KOPT-K1 (cell line): ENCODE results near the gene MID1.
"Not testable (repeated sequence)": the region's sequence is repeated elsewhere in the genome, so short reads cannot be mapped to it uniquely, and the experiment has no call there.

Source experiments
- H3K27ac ChIP-seq: fragments of 200-600 bp; sonication (generic); 2 replicates; pipeline ENCODE4 v1.5.1; 2016; ENCODE audit warnings: antibody characterized with exemption, mild to moderate bottlenecking, low read depth, low read length; ENCODE audit not compliant: poor library complexity, severe bottlenecking
- H3K36me3 ChIP-seq: fragments of 200-600 bp; sonication (generic); 2 replicates; pipeline ENCODE4 v1.5.1; 2017; ENCODE audit warnings: antibody characterized with exemption, mild to moderate bottlenecking, low read length, moderate library complexity; ENCODE audit not compliant: insufficient read depth
- H3K9me3 ChIP-seq: fragments of 200-600 bp; sonication (generic); 2 replicates; pipeline ENCODE4 v1.5.1; 2017; ENCODE audit warnings: antibody characterized with exemption, low read length, mild to moderate bottlenecking; ENCODE audit not compliant: insufficient read depth, poor library complexity, severe bottlenecking

Gene MID1

DNA sequence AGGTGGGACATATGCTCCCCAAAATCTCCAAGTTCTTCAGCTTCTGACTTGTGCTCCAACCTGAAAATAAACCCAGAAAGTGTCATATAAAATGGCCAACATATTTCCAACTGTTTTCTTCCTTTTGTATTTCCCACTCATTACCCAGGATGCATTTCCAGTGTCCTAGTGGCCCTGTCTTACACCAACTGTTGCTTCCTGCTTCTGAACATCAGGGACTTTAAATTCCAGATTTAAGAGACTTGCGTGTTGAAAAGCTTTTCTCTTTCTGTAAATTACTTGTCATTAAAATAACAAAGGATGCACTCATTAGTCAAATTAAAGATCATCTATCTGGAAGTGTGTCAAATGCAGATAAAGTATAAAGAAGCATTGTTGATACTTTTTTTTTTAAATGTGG is 19.9 kb downstream of the MID1 start:
- no peak overlapping the region for H3K27ac ChIP-seq
- no peaks in the 10 kb centered on the region for H3K36me3 ChIP-seq
- no peaks in the 10 kb centered on the region for H3K9me3 ChIP-seq

GRCh38 chrX:10598540-10598939 is 21.8 kb downstream of the MID1 start:
- no peaks in the 10 kb centered on the region for H3K36me3 ChIP-seq
- H3K9me3 ChIP-seq, result no peaks in the 10 kb centered on the region
- H3K27ac ChIP-seq, result no peak overlapping the region

DNA sequence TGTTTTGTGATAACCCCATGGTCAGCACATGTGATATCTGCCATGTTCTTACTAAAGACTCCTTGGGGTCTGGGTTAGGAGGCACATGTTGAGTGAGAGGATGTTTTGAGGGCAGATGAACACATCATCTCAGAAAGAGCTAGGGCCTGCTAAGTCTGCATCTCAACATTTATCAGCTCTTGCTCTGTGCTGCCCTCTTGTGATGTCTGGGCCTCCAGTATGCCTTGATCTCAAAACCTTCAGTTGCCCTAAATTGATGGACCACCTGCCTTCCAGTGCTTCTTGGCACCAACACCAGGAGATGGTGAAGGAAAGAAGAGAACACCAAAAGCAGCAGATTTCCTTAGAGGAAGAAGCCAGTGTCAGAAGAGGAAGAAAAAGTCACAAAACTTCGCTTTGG is 22.5 kb downstream of the MID1 start:
- no peak overlapping the region for H3K27ac ChIP-seq
- H3K9me3 ChIP-seq, result no peaks in the 10 kb centered on the region
- no peaks in the 10 kb centered on the region for H3K36me3 ChIP-seq

GRCh38 chrX:10591363-10592335 is 28.7 kb downstream of the MID1 start:
- no peaks in the 10 kb centered on the region for H3K9me3 ChIP-seq
- no peak overlapping the region for H3K27ac ChIP-seq
- no peaks in the 10 kb centered on the region for H3K36me3 ChIP-seq

DNA sequence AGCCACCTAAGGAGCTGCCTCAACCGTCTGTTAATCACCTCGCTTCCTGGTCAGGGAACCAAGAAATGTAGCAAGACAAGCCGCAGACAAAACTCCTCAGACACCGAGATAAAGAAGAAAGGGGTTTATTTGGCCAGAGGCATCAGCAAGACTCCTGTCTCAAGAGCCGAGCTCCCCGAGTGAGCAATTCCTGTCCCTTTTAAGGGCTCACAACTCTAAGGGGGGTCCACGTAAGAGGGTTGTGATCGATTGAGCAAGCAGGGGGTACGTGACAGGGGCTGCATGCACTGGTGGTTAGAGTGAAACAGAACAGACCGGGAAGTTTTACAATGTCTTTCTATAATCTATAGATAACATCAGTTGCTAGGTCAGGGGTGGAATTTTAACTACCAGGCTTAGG is 30.6 kb downstream of the MID1 start:
- H3K27ac ChIP-seq, H3K36me3 ChIP-seq, H3K9me3 ChIP-seq: not testable (repeated sequence)

GRCh38 chrX:10589098-10589497 is 31.3 kb downstream of the MID1 start:
- H3K9me3 ChIP-seq, result no peaks in the 10 kb centered on the region
- H3K27ac ChIP-seq, result no peak overlapping the region

DNA sequence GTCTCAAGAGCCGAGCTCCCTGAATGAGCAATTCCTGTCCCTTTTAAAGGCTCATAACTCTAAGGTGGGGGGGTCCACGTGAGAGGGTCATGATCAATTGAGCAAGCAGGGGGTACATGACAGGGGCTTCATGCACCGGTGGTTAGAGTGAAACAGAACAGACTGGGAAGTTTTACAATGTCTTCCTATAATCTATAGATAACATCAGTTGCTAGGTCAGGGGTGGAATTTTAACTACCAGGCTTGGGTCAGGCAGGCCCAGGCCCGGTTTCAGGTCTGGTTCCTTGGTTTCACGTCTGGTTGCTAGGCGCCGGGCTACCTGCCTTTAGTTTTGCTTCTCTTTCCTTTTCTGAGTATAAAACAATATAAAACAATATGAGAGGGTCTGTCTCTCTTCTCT is 35.5 kb downstream of the MID1 start:
- not testable (repeated sequence) for H3K27ac ChIP-seq, H3K36me3 ChIP-seq, H3K9me3 ChIP-seq

More at GRCh38 chrX:10589098-10589497, 31.3 kb downstream of the MID1 start:
- H3K36me3 ChIP-seq, result no peaks in the 10 kb centered on the region

- H3K9me3 ChIP-seq, result no peaks in the 10 kb centered on the region
- H3K27ac ChIP-seq, result no peak overlapping the region
These were observed 37.4 kb downstream of the MID1 start for GRCh38 chrX:10582945-10583344.

DNA sequence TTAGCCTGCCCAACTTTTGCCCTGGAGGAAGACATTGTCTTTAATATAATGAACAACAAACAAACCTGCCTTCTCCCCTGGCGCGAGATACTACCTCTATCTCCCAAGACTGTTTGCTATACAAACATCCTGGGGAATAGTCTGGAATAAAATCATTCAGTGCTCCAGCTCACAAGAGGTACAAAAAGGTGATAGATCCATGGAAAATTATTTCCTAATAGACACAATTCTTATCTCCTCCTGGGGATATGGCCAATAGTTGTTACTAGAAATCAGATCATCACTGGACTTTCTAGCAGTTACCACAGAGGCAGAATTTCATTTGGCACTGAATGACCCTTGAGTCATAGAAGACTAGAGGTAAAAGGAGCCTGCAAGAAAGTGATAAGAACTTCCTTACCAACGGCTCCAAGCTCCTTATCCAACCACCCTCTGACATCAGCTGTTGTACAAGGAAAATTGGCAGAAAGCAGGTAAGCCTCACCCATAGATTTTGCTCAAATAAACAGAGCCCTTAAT is 38.1 kb downstream of the MID1 start:
- Histone ChIP-seq H3K9me3 (no peaks in the 10 kb centered on the region), H3K36me3 (no peaks in the 10 kb centered on the region), H3K27ac (no peak overlapping the region)

More at GRCh38 chrX:10582945-10583344, 37.4 kb downstream of the MID1 start:
- no peaks in the 10 kb centered on the region for H3K36me3 ChIP-seq

GRCh38 chrX:10579112-10580011 is 41.0 kb downstream of the MID1 start:
- Histone ChIP-seq H3K36me3 (no peaks in the 10 kb centered on the region), H3K27ac (no peak overlapping the region), H3K9me3 (no peaks in the 10 kb centered on the region)

GRCh38 chrX:10578527-10578926 is 41.9 kb downstream of the MID1 start:
- Histone ChIP-seq H3K36me3 (no peaks in the 10 kb centered on the region), H3K27ac (no peak overlapping the region), H3K9me3 (no peaks in the 10 kb centered on the region)

- no peaks in the 10 kb centered on the region for H3K36me3 ChIP-seq
- no peak overlapping the region for H3K27ac ChIP-seq
- no peaks in the 10 kb centered on the region for H3K9me3 ChIP-seq
These were observed 42.5 kb downstream of the MID1 start for GRCh38 chrX:10577853-10578252.

DNA sequence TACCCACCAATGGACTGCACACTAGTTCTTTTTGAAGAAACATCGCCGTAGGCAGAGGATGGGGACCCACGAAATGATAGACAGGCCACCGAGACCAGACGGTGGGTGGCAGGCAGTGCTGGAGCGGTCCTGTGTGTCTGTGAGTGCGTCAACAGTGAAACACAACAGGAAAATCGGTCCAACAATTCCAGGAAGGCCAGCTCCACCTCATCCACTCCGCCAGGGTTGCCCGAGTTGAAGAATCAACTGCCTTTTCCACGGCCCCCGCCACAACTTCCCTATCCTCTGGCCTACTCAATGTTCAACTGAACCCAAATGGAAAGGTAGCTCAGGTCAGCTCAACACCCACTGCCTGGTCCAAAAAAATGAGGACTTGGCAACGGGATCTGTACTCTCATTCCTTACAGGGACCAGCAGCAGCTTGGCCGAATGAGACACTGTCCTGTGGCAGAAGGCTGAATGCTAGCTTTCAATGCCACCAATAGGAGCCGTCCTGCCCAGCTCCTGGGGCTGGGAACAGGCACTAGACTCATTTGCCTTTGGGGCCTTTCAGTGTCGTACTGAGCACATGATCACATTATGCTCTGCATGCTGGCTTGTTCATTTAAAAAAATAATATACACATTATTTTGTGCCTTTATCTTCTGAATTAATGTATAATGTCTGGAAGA is 43.5 kb downstream of the MID1 start:
- no peak overlapping the region for H3K27ac ChIP-seq
- no peaks in the 10 kb centered on the region for H3K9me3 ChIP-seq
- no peaks in the 10 kb centered on the region for H3K36me3 ChIP-seq

DNA sequence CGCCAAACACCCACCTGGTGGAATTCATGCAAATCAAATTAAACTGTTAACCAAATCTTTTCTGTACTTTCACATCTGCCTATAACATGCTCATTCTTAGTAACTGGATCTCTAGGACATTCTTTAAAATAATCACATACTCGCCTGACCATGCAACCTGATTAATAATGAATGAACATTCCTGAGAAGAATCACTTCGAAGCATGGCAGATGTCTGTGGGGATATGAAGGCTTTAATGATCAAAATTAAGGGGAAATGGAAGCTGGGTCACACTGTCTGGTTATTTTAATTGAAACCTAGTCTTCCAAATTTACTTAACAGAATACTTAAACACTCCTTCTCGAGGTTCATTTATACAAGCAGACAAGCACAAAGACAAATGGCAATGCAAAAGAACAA is 44.2 kb downstream of the MID1 start:
- H3K27ac ChIP-seq, result no peak overlapping the region
- no peaks in the 10 kb centered on the region for H3K9me3 ChIP-seq
- no peaks in the 10 kb centered on the region for H3K36me3 ChIP-seq

DNA sequence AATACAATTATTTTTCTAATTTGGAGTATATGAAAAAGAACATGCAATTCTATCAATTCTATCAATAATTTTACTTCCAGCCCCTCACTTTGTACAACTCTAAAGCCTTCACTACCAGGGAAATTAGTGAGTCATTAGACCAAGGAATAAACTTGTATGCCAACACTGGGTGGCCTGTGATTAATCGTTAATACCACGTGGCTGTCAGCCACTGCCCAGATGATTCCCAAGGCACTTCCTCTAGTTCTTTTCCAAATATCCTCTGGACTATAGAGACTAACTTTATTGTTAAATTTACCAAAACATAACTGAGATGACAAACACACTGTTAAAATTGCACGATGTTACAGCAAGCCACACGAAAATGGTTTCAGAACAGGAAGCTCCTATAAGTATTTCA is 45.7 kb downstream of the MID1 start:
- H3K27ac ChIP-seq, result no peak overlapping the region
- H3K9me3 ChIP-seq, result no peaks in the 10 kb centered on the region
- no peaks in the 10 kb centered on the region for H3K36me3 ChIP-seq
